PC-3 (cell line): Measurements from ENCODE around the gene ARHGEF3. TPM values are rescaled to one million over a fixed set of nuclear protein-coding genes. Genes with fewer than 3 reads are reported as not detected.

ENCODE experiments used
- ATAC-seq: fragments of 200-7000 bp; cut with Tn5 transposase; 2 replicates; pipeline ENCODE4 v1.9.1; 2020; ENCODE audit warnings: mild to moderate bottlenecking, moderate library complexity
- BruUV-seq: library from RNA; stranded (reverse); fragments of 400-500 nt; replicated peaks from 2 replicates; lab custom pipeline; 2021; lab: Mats Ljungman, UMichigan
- CTCF ChIA-PET: fragments of 300-600 bp; sonication (Branson Sonifier 250); formaldehyde crosslinking; loops from one replicate; lab custom pipeline; 2022; ENCODE audit warnings: antibody characterized with exemption; lab: Charles Lee
- POLR2A ChIA-PET: fragments of 300-600 bp; sonication (Branson Sonifier 250); formaldehyde crosslinking; loops from one replicate; lab custom pipeline; 2022; ENCODE audit warnings: antibody characterized with exemption; ENCODE audit not compliant: unreplicated experiment; lab: Charles Lee
- DNase-seq: peaks from one replicate; pipeline ENCODE4 v3.0.0-alpha.2; 2015
- H2AFZ ChIP-seq: fragments of 300-600 bp; sonication (generic); 2 replicates; pipeline ENCODE4 v1.6.0; 2016; ENCODE audit warnings: antibody characterized with exemption, low read length
- H3F3A ChIP-seq: fragments of 300-600 bp; sonication (generic); one replicate; pipeline ENCODE4 v1.6.0; 2017; ENCODE audit warnings: antibody characterized with exemption, low read length, control low read depth, mild to moderate bottlenecking; ENCODE audit not compliant: unreplicated experiment
- H3K27ac ChIP-seq: fragments of 300-600 bp; sonication (generic); 2 replicates; pipeline ENCODE4 v1.5.1; 2016; ENCODE audit warnings: mild to moderate bottlenecking, low read length
- H3K27me3 ChIP-seq: fragments of 300-600 bp; sonication (generic); 2 replicates; pipeline ENCODE4 v1.6.1; 2016; ENCODE audit warnings: low read length, mixed read lengths
- H3K36me3 ChIP-seq: fragments of 300-600 bp; sonication (generic); 2 replicates; pipeline ENCODE4 v1.6.1; 2016; ENCODE audit warnings: low read depth, mixed run types, low read length, mixed read lengths
- H3K4me1 ChIP-seq: fragments of 300-600 bp; sonication (generic); 2 replicates; pipeline ENCODE4 v1.5.1; 2016; ENCODE audit warnings: low read length; ENCODE audit not compliant: insufficient read depth
- H3K4me2 ChIP-seq: fragments of 300-600 bp; sonication (generic); 2 replicates; pipeline ENCODE4 v1.6.0; 2016; ENCODE audit warnings: low read length
- H3K4me3 ChIP-seq: fragments of 300-600 bp; sonication (generic); 2 replicates; pipeline ENCODE4 v1.5.1; 2016; ENCODE audit warnings: mild to moderate bottlenecking, low read length, mixed read lengths
- H3K79me2 ChIP-seq: fragments of 300-600 bp; sonication (generic); 2 replicates; pipeline ENCODE4 v1.6.1; 2017; ENCODE audit warnings: low read length, mixed read lengths
- H3K9ac ChIP-seq: fragments of 300-600 bp; sonication (generic); 2 replicates; pipeline ENCODE4 v1.6.0; 2016; ENCODE audit warnings: mild to moderate bottlenecking, low read length
- H3K9me2 ChIP-seq: fragments of 300-600 bp; sonication (generic); replicated peaks from 2 replicates; pipeline ENCODE4 v1.6.1; 2016; ENCODE audit warnings: mixed run types, low read length, mixed read lengths
- H3K9me3 ChIP-seq: fragments of 300-600 bp; sonication (generic); 2 replicates; pipeline ENCODE4 v1.6.1; 2016; ENCODE audit warnings: low read length, mixed read lengths
- H4K20me1 ChIP-seq: fragments of 300-600 bp; sonication (generic); 2 replicates; pipeline ENCODE4 v1.6.1; 2016; ENCODE audit warnings: low read length, mixed read lengths
- CTCF ChIP-seq: fragments of 300-600 bp; sonication (generic); conservative IDR thresholded peaks from 2 replicates; pipeline ENCODE4 v1.5.1; 2017; ENCODE audit warnings: antibody characterized with exemption, low read depth, mild to moderate bottlenecking, low read length
- EZH2 ChIP-seq: fragments of 300-600 bp; sonication (generic); IDR thresholded peaks from one replicate; pipeline ENCODE4 v1.6.1; 2017; ENCODE audit warnings: antibody characterized with exemption, mild to moderate bottlenecking, low read length; ENCODE audit not compliant: unreplicated experiment
- EZH2phosphoT487 ChIP-seq: fragments of 300-600 bp; sonication (generic); IDR thresholded peaks from 2 replicates; pipeline ENCODE4 v1.6.1; 2018; ENCODE audit warnings: mild to moderate bottlenecking, antibody characterized with exemption, low read length, borderline replicate concordance
- intact Hi-C: fragments of 100-400 bp; cut with micrococcal nuclease; formaldehyde crosslinking; loops from 2 replicates; pipeline ENCODE4 v1.9.0; 2023
- total RNA-seq: library from RNA; depleted of rRNA; stranded (reverse); fragments of >200 nt; gene quantifications from 2 replicates; pipeline ENCODE4 v1.2.3, GENCODE V29; 2014

ARHGEF3 gene
- total RNA-seq, 1 experiment from 2014 or later, result 8.7 TPM

GRCh38 chr3:56813653-56813960 lies 11.9 kb upstream of the ARHGEF3 start:
- Histone ChIP-seq H3K9ac (0 out of 2 replicates have a peak overlapping the region, but pooled peaks have one; percentile 24), H3K4me3 (peak overlapping the region; percentile 21; the same call in 1 of the 2 replicates), H3K9me2 (no peaks in the 10 kb centered on the region), H2AFZ (no peak overlapping the region), H3F3A (no peaks in the 10 kb centered on the region), H3K27me3 (no peaks in the 10 kb centered on the region), H3K36me3 (no peaks in the 10 kb centered on the region), H3K4me2 (peak overlapping the region; percentile 74), H4K20me1 (no peaks in the 10 kb centered on the region), H3K27ac (peak overlapping the region; percentile 75), H3K4me1 (peaks cover 46% of the 10 kb centered on the region), H3K79me2 (no peaks in the 10 kb centered on the region), H3K9me3 (no peaks in the 10 kb centered on the region)
- BruUV-seq, result no TSS peak
- DNase-seq (peak; percentile 62), ATAC-seq (peak; percentile 64)
- TF ChIP-seq EZH2 (no peak), CTCF (no peak), EZH2phosphoT487 (no peak)
- ChIA-PET POLR2A (interaction anchor here (1.4 kb wide), 1 partner anchor 12 kb away, joined by 24 read pairs; the partner anchor contains the start of gene ARHGEF3), CTCF (interaction anchor here (0.6 to 0.7 kb wide), 4 partner anchors 14 to 366 kb away, joined by 4 to 15 read pairs (median 12); no protein-coding TSS in a partner anchor)
- intact Hi-C loops, result loop anchor here (1.0 to 5.0 kb wide), 5 partner anchors 11 to 109 kb away; no protein-coding TSS in a partner anchor

GRCh38 chr3:56812754-56813652 lies 11.3 kb upstream of the ARHGEF3 start:
- TF ChIP-seq EZH2phosphoT487, result no peak
- TF ChIP-seq EZH2, result no peak
- no peak for TF ChIP-seq CTCF
- no TSS peak for BruUV-seq
- H2AFZ ChIP-seq, result no peak overlapping the region
- no peaks in the 10 kb centered on the region for H3K9me2 ChIP-seq
- ChIA-PET CTCF (interaction anchor here (0.7 kb wide), 1 partner anchor 13 kb away, joined by 4 read pairs; no protein-coding TSS in a partner anchor), POLR2A (interaction anchor here (1.4 kb wide), 1 partner anchor 11 kb away, joined by 24 read pairs; the partner anchor contains the start of gene ARHGEF3)
- H3K27ac ChIP-seq, result peak overlapping the region; percentile 75
- no peaks in the 10 kb centered on the region for H3K9me3 ChIP-seq
- peak overlapping the region; percentile 21; the same call in 1 of the 2 replicates for H3K4me3 ChIP-seq
- H4K20me1 ChIP-seq, result no peaks in the 10 kb centered on the region
- H3K27me3 ChIP-seq, result no peaks in the 10 kb centered on the region
- peak; percentile 78 for ATAC-seq
- 0 out of 2 replicates have a peak overlapping the region, but pooled peaks have one; percentile 24 for H3K9ac ChIP-seq
- peak; percentile 84 for DNase-seq
- peaks cover 41% of the 10 kb centered on the region for H3K4me1 ChIP-seq
- H3K79me2 ChIP-seq, result no peaks in the 10 kb centered on the region
- no peaks in the 10 kb centered on the region for H3F3A ChIP-seq
- H3K36me3 ChIP-seq, result no peaks in the 10 kb centered on the region
- intact Hi-C loops, result loop anchor here (1.0 to 5.0 kb wide), 5 partner anchors 11 to 109 kb away; no protein-coding TSS in a partner anchor
- peak overlapping the region; percentile 83 for H3K4me2 ChIP-seq
